ENCODE measurements around the gene TBC1D22A.

DNA sequence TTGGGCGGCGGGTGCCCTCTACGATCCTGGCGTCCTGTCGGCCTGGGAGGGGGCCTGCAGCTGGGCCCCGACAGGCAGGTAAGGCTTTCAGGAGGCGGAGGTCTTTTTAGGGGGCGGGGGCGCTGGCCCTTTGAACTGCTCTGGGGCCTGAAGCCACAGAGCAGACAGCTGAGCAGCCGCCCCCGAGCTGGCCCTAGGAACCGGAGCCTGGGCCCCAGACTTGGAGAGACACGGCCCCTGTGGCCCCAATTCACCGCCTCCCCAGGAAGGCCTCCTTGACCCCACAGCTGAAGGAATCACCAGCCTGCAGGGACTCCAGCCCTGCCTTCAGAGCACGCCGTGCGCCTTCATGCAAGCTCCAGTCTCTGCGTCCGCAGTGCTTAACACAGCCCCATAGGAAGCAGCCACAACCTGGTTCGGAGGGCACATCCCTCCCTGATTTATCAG, 23.8 kb upstream of the TBC1D22A start:
- TF ChIP-seq, protein P1, sequence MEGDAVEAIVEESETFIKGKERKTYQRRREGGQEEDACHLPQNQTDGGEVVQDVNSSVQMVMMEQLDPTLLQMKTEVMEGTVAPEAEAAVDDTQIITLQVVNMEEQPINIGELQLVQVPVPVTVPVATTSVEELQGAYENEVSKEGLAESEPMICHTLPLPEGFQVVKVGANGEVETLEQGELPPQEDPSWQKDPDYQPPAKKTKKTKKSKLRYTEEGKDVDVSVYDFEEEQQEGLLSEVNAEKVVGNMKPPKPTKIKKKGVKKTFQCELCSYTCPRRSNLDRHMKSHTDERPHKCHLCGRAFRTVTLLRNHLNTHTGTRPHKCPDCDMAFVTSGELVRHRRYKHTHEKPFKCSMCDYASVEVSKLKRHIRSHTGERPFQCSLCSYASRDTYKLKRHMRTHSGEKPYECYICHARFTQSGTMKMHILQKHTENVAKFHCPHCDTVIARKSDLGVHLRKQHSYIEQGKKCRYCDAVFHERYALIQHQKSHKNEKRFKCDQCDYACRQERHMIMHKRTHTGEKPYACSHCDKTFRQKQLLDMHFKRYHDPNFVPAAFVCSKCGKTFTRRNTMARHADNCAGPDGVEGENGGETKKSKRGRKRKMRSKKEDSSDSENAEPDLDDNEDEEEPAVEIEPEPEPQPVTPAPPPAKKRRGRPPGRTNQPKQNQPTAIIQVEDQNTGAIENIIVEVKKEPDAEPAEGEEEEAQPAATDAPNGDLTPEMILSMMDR (IDR thresholded peaks at IDR 0.05; ENCODE audit: insufficient read depth, low read depth, low read length), result no peak
- no peak for TF ChIP-seq EZH2 (IDR thresholded peaks at IDR 0.05; ENCODE audit: insufficient read depth, low read length)

Data from astrocyte (in vitro differentiated cells and primary cell).